GM18858 (cell line): ENCODE measurements around the gene SPATA31E1.
"Not testable (repeated sequence)": the region's sequence is repeated elsewhere in the genome, so short reads cannot be mapped to it uniquely, and the experiment has no call there.

Source experiments
- ATAC-seq: cut with Tn5 transposase; IDR thresholded peaks from one replicate; pipeline ENCODE4 v1.9.1; 2021; ENCODE audit not compliant: unreplicated experiment

Gene SPATA31E1

GRCh38 chr9:87882627-87883026 is at the start of gene SPATA31E1:
SPATA31E1 (plus strand) TSS chr9:87882877; CDS start chr9:87882892, 15 bp downstream.
- ATAC-seq, result no peak

DNA sequence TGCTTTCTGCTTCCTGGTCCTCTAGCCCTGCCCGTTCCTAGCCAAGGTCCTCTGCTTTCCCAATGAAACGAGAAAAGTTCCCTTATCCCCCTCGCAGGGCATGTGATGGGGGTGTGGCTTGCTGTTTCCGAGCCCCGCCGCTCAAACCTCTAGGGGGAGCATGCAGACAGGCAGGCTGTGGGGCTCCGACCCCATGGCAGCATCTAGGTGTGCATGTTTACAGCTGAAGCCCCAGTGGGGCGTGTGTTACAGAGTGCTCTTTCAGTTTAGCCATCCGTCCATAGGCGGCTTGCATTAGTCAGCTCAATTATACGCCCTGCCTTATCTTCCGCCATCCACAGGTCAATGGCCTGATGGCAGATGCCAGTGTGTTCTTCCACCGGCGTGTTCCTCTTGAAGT is 48.3 kb upstream of the SPATA31E1 start:
- no peak for ATAC-seq

- ATAC-seq, result no peak
These were observed 46.1 kb upstream of the SPATA31E1 start for GRCh38 chr9:87836536-87836935.

- ATAC-seq, result no peak
These were observed 45.5 kb upstream of the SPATA31E1 start for GRCh38 chr9:87836951-87837705.

DNA sequence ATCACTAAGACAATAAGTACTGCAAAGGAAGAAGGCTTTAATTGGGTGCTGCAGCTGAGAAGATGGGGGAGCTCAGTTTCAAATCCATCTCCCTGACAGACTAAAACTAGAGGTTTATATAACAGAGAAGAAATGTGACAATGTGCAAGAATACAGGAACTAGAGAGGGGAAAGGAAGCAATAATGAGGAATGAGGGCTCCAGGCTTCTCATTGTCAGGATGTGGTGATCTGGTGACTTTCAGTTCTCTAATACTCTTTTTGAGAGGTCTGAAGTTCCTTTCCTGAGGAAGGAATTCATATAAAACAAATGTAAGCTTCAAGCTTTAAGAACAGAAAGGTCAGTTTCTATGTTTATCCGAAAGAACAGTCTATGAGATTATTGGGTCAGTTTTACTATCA is 42.5 kb upstream of the SPATA31E1 start:
- no peak for ATAC-seq

GRCh38 chr9:87842878-87843585 is 39.6 kb upstream of the SPATA31E1 start:
- ATAC-seq, result no peak

- no peak for ATAC-seq
These were observed 38.2 kb upstream of the SPATA31E1 start for GRCh38 chr9:87844506-87844905.

GRCh38 chr9:87847817-87848216 is 34.9 kb upstream of the SPATA31E1 start:
- not testable (repeated sequence) for ATAC-seq

- no peak for ATAC-seq
These were observed 33.4 kb upstream of the SPATA31E1 start for GRCh38 chr9:87849144-87849758.

DNA sequence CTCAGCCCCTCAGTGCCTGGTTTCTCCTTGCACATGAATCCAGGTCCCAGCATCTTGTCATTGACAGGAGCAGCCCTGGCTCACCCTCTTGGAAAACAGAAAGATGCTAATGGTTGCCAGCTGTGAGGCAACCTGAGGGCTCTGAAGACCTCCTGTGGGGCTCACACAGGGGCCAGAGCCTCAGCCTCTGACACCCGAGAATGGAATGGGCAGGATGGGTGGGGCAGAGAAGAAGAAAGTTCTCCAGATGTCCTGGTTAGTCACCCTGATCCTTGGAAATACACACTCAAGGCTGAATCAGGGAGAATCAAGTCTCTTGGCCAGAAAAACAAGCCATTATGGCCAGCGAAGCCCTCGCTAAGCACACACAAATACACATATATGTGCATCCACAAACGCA is 32.3 kb upstream of the SPATA31E1 start:
- ATAC-seq, result no peak

- ATAC-seq, result not testable (repeated sequence)
These were observed 31.5 kb upstream of the SPATA31E1 start for GRCh38 chr9:87851186-87851585.

- ATAC-seq, result no peak
These were observed 29.4 kb upstream of the SPATA31E1 start for GRCh38 chr9:87853302-87853701.

- no peak for ATAC-seq
These were observed 28.6 kb upstream of the SPATA31E1 start for GRCh38 chr9:87853876-87854579.

DNA sequence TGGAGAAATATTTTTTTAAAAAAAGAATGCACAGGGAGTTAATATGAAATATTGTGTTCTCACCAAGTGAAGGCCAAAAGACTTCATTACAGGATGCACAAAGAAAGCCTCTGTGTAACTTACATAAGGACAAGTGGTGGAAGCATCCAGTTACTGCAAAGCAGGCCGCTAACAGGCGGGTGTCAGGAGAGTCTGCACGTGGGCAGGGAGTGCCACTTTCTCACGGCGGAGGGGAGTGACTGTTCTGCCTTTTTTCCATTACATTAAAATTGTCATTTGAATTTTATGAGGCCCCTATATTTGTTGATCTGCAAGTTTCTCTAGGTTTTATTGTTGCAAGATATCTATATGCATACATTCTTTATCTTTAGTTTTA is 28.1 kb upstream of the SPATA31E1 start:
- ATAC-seq, result no peak

DNA sequence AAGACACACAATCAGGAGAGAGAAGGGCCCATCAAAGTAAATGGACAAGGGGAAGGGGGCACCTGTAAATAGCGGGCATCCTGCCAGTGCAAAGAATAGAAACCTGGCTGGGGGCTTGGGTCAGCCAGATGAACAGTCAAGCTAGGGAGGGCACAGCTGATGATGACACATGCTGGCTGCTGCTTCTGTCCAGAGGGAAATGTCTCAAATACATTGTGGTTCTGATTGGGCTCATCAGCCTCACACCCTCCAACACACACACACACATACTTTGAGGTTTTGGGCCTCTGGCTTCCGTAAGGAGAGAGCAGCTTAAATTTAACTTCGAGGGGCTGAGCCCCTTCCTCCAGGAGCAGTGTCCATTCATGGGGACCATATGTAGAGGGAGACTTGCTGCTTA is 27.6 kb upstream of the SPATA31E1 start:
- no peak for ATAC-seq

DNA sequence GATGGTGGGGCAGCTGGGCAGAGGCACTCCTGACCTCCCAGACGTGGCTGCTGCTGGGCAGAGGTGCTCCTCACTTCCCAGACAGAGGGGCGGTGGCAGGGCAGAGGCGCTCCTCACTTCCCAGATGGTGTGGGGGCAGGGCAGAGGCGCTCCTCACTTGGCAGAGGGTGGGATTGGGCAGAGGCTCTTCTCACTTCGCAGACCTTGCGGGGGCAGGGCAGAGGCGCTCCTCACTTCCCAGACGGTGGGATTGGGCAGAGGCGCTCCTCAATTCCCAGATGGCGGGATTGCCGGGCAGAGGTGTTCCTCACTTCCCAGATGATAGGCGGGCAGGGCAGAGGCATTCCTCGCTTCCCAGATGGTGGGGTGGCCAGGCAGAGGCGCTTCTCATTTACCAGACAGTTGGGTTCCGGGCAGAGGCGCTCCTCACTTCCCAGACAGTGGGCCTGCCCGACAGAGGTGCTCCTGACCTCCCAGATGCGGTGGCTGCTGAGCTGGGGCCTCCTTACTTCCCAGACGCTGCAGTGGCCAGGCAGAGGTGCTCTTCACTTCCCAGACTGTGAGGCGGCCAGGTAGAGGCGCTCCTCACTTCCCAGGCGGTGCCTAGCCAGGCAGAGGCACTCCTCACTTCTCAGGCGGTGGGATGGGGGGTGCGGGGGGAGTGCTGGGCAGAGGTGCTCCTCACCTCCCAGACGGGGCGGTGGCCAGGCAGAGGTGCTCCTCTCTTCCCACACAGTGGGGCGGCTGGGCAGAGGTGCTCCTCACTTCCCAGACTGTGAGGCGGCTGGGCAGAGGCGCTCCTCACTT is 25.3 kb upstream of the SPATA31E1 start:
- no peak for ATAC-seq

DNA sequence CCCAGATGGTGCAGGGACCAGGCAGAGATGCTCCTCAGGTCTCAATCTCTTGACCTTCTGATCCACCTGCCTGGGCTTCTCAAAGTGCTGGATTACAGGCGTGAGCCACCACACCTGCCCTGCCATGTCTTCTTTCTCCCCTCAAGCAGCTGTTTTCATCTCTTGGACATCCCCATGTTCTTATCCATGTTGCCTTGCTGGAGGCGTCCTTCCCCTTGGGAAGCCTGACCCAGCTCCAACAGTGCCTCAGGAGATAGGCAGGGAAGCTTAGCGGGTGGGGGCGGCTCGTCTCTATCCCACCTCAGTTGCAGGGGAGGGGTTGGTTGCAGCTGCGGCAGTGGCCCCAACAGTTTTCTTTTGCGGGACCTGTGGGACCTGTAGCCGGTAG is 24.7 kb upstream of the SPATA31E1 start:
- ATAC-seq, result no peak

DNA sequence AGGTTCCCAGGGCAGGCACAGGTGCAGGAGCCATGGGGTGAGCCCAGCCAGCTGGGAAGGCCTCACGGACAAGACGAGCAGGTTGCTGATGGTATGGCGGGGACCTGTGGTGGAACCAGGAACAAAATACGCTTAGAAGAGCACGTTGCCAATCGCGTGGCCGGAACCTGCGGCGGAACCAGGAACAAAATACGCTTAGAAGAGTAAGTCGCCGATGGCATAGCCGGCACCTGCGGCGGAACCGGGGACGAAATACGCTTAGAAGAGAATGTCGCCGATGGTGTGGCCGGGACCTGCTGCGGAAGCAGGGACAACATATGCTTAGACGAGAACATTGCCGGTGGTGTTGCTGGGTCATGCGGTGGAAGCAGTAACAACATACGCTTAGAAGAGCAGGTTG is 23.5 kb upstream of the SPATA31E1 start:
- no peak for ATAC-seq

- ATAC-seq, result no peak
These were observed 22.9 kb upstream of the SPATA31E1 start for GRCh38 chr9:87859786-87860185.

DNA sequence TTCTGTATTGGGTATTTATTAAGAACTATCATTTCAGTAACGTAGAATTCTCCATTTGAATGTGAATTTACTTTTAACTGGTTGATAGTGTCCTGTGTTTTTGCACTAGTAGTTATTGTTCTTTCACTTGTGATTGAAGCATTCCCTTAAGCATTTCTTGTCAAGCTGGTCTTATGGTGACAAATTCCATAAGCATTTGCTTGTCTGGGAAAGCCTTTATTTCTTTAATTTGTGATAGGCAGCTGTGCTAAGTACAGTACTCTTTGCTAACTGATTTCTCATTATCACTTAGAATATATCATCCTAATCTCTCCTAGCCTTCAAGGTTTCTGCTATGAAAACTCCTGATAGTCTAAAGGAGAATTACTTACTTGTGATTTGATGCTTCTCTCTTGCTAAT is 21.3 kb upstream of the SPATA31E1 start:
- no peak for ATAC-seq
